HepG2 (cell line): ENCODE measurements around the gene ZMIZ1. TPM values are rescaled to one million over a fixed set of nuclear protein-coding genes. Genes with fewer than 3 reads are reported as not detected.

Experiments used
- ATAC-seq: fragments of 200-7000 bp; cut with Tn5 transposase; 3 replicates; pipeline ENCODE4 v1.9.1; 2020; ENCODE audit warnings: mild to moderate bottlenecking, moderate library complexity
- BruUV-seq: library from RNA; stranded (reverse); fragments of 400-500 nt; replicated peaks from 2 replicates; lab custom pipeline; 2021; lab: Mats Ljungman, UMichigan
- CTCF ChIA-PET: fragments of 300-600 bp; formaldehyde crosslinking; extraction: SDS; loops from one replicate; lab custom pipeline; 2021; ENCODE audit warnings: low total read pairs, inconsistent platforms, low intra/inter-chr PET ratio; lab: Yijun Ruan, JAX
- POLR2A ChIA-PET: fragments of 350-600 bp; sonication (Branson Sonifier 250); formaldehyde crosslinking; loops from one replicate; lab custom pipeline; 2020; ENCODE audit warnings: antibody characterized with exemption, inconsistent platforms; lab: Yijun Ruan, JAX
- DNase-seq: peaks from one replicate; pipeline ENCODE4 v3.0.0-alpha.2; 2015; ENCODE audit warnings: low spot score
- FAIRE-seq: peaks from 3 replicates; lab custom pipeline; 2011; peaks lifted over from hg19 to GRCh38; lab: Jason Lieb, UNC
- H2AFZ ChIP-seq: one replicate; pipeline ENCODE4 v1.6.1; 2011; ENCODE audit warnings: low read length, inconsistent platforms
- H3K27ac ChIP-seq: fragments of 300-600 bp; 3 replicates; pipeline ENCODE4 v1.8.0; 2011; ENCODE audit warnings: mixed run types, mild to moderate bottlenecking, mixed read lengths, low read length, inconsistent platforms; ENCODE audit not compliant: insufficient read depth; ENCODE audit errors: extremely low read length
- H3K27me3 ChIP-seq, 2 experiments: fragments of 200-600 bp in 1 of 2; 2 replicates in 1 of 2; 3 replicates in 1 of 2; pipeline versions ENCODE4 v1.6.0 to v1.8.0; 2011; ENCODE audit warnings: low read length in 2 of 2, mild to moderate bottlenecking in 2 of 2, moderate library complexity in 2 of 2, inconsistent platforms in 1 of 2; ENCODE audit not compliant: insufficient read depth in 2 of 2, control insufficient read depth in 1 of 2
- H3K36me3 ChIP-seq, 2 experiments: fragments of 200-600 bp in 1 of 2; replicated peaks in 1 of 2; 2 replicates in 1 of 2; 3 replicates in 1 of 2; pipeline versions ENCODE4 v1.5.1 to v1.8.0; 2011; ENCODE audit warnings: low read length in 2 of 2, inconsistent platforms in 1 of 2; ENCODE audit not compliant: insufficient read depth in 2 of 2, control insufficient read depth in 1 of 2
- H3K4me1 ChIP-seq: 2 replicates; pipeline ENCODE4 v1.5.1; 2012; ENCODE audit warnings: low read length, inconsistent platforms; ENCODE audit not compliant: insufficient read depth
- H3K4me2 ChIP-seq: 2 replicates; pipeline ENCODE4 v1.6.0; 2011; ENCODE audit warnings: low read depth, low read length, inconsistent platforms
- H3K4me3 ChIP-seq, 3 experiments: fragments of 200-600 bp in 1 of 3; sonication (generic), shearing (Covaris generic) in 1 of 3; replicated peaks in 1 of 3; 2 replicates each; pipeline ENCODE4 v1.5.1; 2011 to 2016; ENCODE audit warnings: low read length in 3 of 3, inconsistent platforms in 2 of 3, low read depth in 2 of 3, mild to moderate bottlenecking in 2 of 3, control low read depth in 1 of 3, mixed read lengths in 1 of 3; ENCODE audit not compliant: insufficient read depth in 1 of 3
- H3K79me2 ChIP-seq: one replicate; pipeline ENCODE4 v1.6.1; 2011; ENCODE audit warnings: low read length, inconsistent platforms; ENCODE audit not compliant: insufficient read depth
- H3K9ac ChIP-seq: 2 replicates; pipeline ENCODE4 v1.6.0; 2011; ENCODE audit warnings: mild to moderate bottlenecking, low read depth, low read length, inconsistent platforms; ENCODE audit not compliant: insufficient read depth
- H3K9me3 ChIP-seq: 2 replicates; pipeline ENCODE4 v1.5.1; 2012; ENCODE audit warnings: mild to moderate bottlenecking, low read length
- H4K20me1 ChIP-seq: 2 replicates; pipeline ENCODE4 v1.6.0; 2011; ENCODE audit warnings: inconsistent platforms, mild to moderate bottlenecking, low read length, moderate library complexity; ENCODE audit not compliant: insufficient read depth
- CEBPB ChIP-seq: IDR thresholded peaks from 2 replicates; pipeline ENCODE4 v1.6.1; 2011; ENCODE audit warnings: low read depth, low read length, improper control_type of control experiment, borderline replicate concordance
- CENPBD1 ChIP-seq: sonication (generic); formaldehyde crosslinking; IDR thresholded peaks from 2 replicates; pipeline ENCODE4 v1.8.0; 2022; ENCODE audit warnings: missing genetic modification reagents, low read depth, mild to moderate bottlenecking, borderline replicate concordance
- EP300 ChIP-seq, 3 experiments: sonication (generic) in 1 of 3; formaldehyde crosslinking in 1 of 3; IDR thresholded peaks; 2 replicates each; pipeline versions ENCODE4 v1.5.1 to v1.6.1; 2011 to 2020; ENCODE audit warnings: low read depth in 2 of 3, low read length in 2 of 3, borderline replicate concordance in 1 of 3, improper control_type of control experiment in 1 of 3, mild to moderate bottlenecking in 1 of 3, missing genetic modification reagents in 1 of 3, moderate library complexity in 1 of 3
- PHF21A ChIP-seq: sonication (generic); formaldehyde crosslinking; IDR thresholded peaks from 2 replicates; pipeline ENCODE4 v1.5.0; 2020; ENCODE audit warnings: mild to moderate bottlenecking, missing genetic modification reagents
- RARA ChIP-seq: IDR thresholded peaks from 2 replicates; pipeline ENCODE4 v1.6.1; 2016; ENCODE audit warnings: missing genetic modification reagents, missing compliant biosample characterization
- STAG1 ChIP-seq: sonication (generic); formaldehyde crosslinking; IDR thresholded peaks from 2 replicates; pipeline ENCODE4 v1.4.0; 2020; ENCODE audit warnings: missing genetic modification reagents
- THRA ChIP-seq: sonication (generic); formaldehyde crosslinking; IDR thresholded peaks from 2 replicates; pipeline ENCODE4 v1.4.0; 2020; ENCODE audit warnings: missing genetic modification reagents, borderline replicate concordance
- USF2 ChIP-seq, 2 experiments: sonication (generic) in 1 of 2; formaldehyde crosslinking in 1 of 2; IDR thresholded peaks; 2 replicates each; pipeline versions ENCODE4 v1.5.1 to v1.6.1; 2011 to 2020; ENCODE audit warnings: borderline replicate concordance in 1 of 2, low read depth in 1 of 2, low read length in 1 of 2, mild to moderate bottlenecking in 1 of 2, missing genetic modification reagents in 1 of 2, moderate library complexity in 1 of 2
- ZC3H4 ChIP-seq: sonication (generic); formaldehyde crosslinking; IDR thresholded peaks from 2 replicates; pipeline ENCODE4 v1.4.0; 2020; ENCODE audit warnings: missing genetic modification reagents, borderline replicate concordance
- ZNF619 ChIP-seq: sonication (generic); formaldehyde crosslinking; IDR thresholded peaks from 2 replicates; pipeline ENCODE4 v1.4.0; 2020; ENCODE audit warnings: mild to moderate bottlenecking, missing genetic modification reagents
- ZNF687 ChIP-seq: sonication (generic); formaldehyde crosslinking; IDR thresholded peaks from 2 replicates; pipeline ENCODE4 v1.5.1; 2020; ENCODE audit warnings: mild to moderate bottlenecking, missing genetic modification reagents, moderate library complexity
- ZNF792 ChIP-seq: IDR thresholded peaks from 2 replicates; pipeline ENCODE4 v1.6.1; 2016
- ZSCAN12 ChIP-seq: sonication (generic); formaldehyde crosslinking; IDR thresholded peaks from 2 replicates; pipeline ENCODE4 v1.9.0; 2021; ENCODE audit warnings: mild to moderate bottlenecking, missing genetic modification reagents
- WGBS: methylation state at CpG from one replicate; pipeline ENCODE4 v1.1.6; 2017; ENCODE audit warnings: low lambda C conversion rate; 5-methylcytosine and 5-hydroxymethylcytosine counted together
- in situ Hi-C: cut with HindIII; loops from 2 replicates; pipeline ENCODE4 v1.10.0; 2017; ENCODE audit warnings: low pct_unique_long_range_greater_than_20kb; ENCODE audit not compliant: extremely low pct_ligation_motif_present
- intact Hi-C: fragments of 100-400 bp; cut with micrococcal nuclease; formaldehyde crosslinking; loops from one replicate; pipeline ENCODE4 v1.10.0; 2022; ENCODE audit not compliant: unreplicated experiment
- polyA plus RNA-seq, 8 experiments: library from polyadenylated mRNA; depleted of rRNA in 3 of 8; stranded (reverse) in 7 of 8; unstranded in 1 of 8; fragments of >200 nt; fragmentation: Illumina TruSeq in 4 of 8; extraction: Trizol in 4 of 8; gene quantifications; 2 replicates each; pipeline versions ENCODE4 v1.2.1 to v1.2.3, GENCODE V29; 2011 to 2016; ENCODE audit warnings: low read depth in 4 of 8, missing spikeins in 1 of 8, mixed read lengths in 1 of 8; ENCODE audit not compliant: insufficient read depth in 1 of 8
- total RNA-seq, 5 experiments: library from RNA; depleted of rRNA; stranded (reverse); fragments of >200 nt; fragmentation: Illumina TruSeq; extraction: Trizol; gene quantifications; 2 replicates each; pipeline ENCODE4 v1.2.3, GENCODE V29; 2016; ENCODE audit warnings: low read depth in 1 of 5

ZMIZ1 gene
- total and polyA plus RNA-seq, 2 of the 13 experiments (the other 11 are each of a cell fraction or from before 2014, with no cell fraction given), result 5.3 to 10.2 TPM

- Histone ChIP-seq H4K20me1 (no peaks in the 10 kb centered on the region), H3K27me3 (peaks cover 0 to 3% of the 10 kb centered on the region in 2 experiments; a peak in 2 of 5 replicates), H3K36me3 (no peaks in the 10 kb centered on the region), H3K9ac (no peak overlapping the region), H3K9me3 (no peaks in the 10 kb centered on the region), H3K4me3 (no peak overlapping the region; a peak in 1 of 6 replicates), H3K27ac (no peak overlapping the region), H3K4me2 (peak overlapping the region; percentile 34), H2AFZ (no peak overlapping the region), H3K4me1 (peaks cover 85% of the 10 kb centered on the region), H3K79me2 (no peaks in the 10 kb centered on the region)
- in situ Hi-C loops (loop anchor here (5.0 kb wide), 1 partner anchor 75 kb away; no protein-coding TSS in a partner anchor), intact Hi-C loops (loop anchor here (10.0 kb wide), 1 partner anchor 278 kb away; no protein-coding TSS in a partner anchor)
- BruUV-seq, result no TSS peak
- CTCF ChIA-PET, result interaction anchor here (1.0 kb wide), 1 partner anchor 144 kb away, joined by 3 read pairs; no protein-coding TSS in a partner anchor
- WGBS, result 4% methylated on average over 8 of the region's 12 CpGs
- POLR2A ChIA-PET, result interaction anchor here (0.7 to 1.8 kb wide), 6 partner anchors 8 to 79 kb away, joined by 3 to 10 read pairs (median 3); no protein-coding TSS in a partner anchor
- FAIRE-seq (peak; percentile 81), DNase-seq (peak; percentile 52), ATAC-seq (peak; percentile 72)
- TF ChIP-seq ZNF792 (CRISPR knock-in tag) (no peak), ZNF619 (CRISPR knock-in tag) (no peak), PHF21A (CRISPR knock-in tag) (peak; percentile 26; the same call in 1 of the 2 replicates), USF2 (IDR thresholded peaks at IDR 0.05; ENCODE audit: low read depth, low read length) (peak; percentile 63), USF2 (CRISPR knock-in tag; IDR thresholded peaks at IDR 0.05; ENCODE audit: borderline replicate concordance) (peak; percentile 74; the same call in 1 of the 2 replicates), EP300 (IDR thresholded peaks at IDR 0.05; ENCODE audit: low read depth in 2 of 2, low read length in 2 of 2) (no peak), EP300 (CRISPR knock-in tag; IDR thresholded peaks at IDR 0.05; ENCODE audit: borderline replicate concordance) (0 out of 2 replicates have a peak, but pooled peaks have one; percentile 15), ZNF687 (CRISPR knock-in tag) (peak; percentile 30; the same call in 1 of the 2 replicates), STAG1 (CRISPR knock-in tag) (peak; percentile 48), CEBPB (peak; percentile 56; the same call in 1 of the 2 replicates), THRA (no peak), RARA (CRISPR knock-in tag) (peak; percentile 23; the same call in 1 of the 2 replicates), ZSCAN12 (CRISPR knock-in tag) (no peak), ZC3H4 (no peak), CENPBD1 (no peak)
Measured at GRCh38 chr10:79052291-79053080, 16.3 kb upstream of the ZMIZ1 start.
